ENCODE measurements around the gene KRTDAP. TPM values are rescaled to one million over a fixed set of nuclear protein-coding genes. Genes with fewer than 3 reads are reported as not detected.
"Not testable (repeated sequence)": the region's sequence is repeated elsewhere in the genome, so short reads cannot be mapped to it uniquely, and the experiment has no call there.

Gene KRTDAP
- total RNA-seq, 1 experiment from 2014 or later = not detected

GRCh38 chr19:35470128-35470527 is 20.1 kb downstream of the KRTDAP start:
- H3K4me3 ChIP-seq (ENCODE audit: low read depth, low read length, poor library complexity, severe bottlenecking) = no peak overlapping the region
- H3K27me3 ChIP-seq (replicated peaks; ENCODE audit: insufficient read depth, low read depth, low read length, poor library complexity) = no peaks in the 10 kb centered on the region
- BruUV-seq (replicated peaks) = no TSS peak
- no peaks in the 10 kb centered on the region for H3K36me3 ChIP-seq (ENCODE audit: insufficient read depth, low read length, poor library complexity, severe bottlenecking)
- H3K9me3 ChIP-seq (ENCODE audit: low read depth, low read length, poor library complexity, severe bottlenecking) = no peaks in the 10 kb centered on the region
- no peak for TF ChIP-seq EZH2 (IDR thresholded peaks at IDR 0.05; ENCODE audit: borderline replicate concordance, low read depth, low read length, poor library complexity, severe bottlenecking)
- TF ChIP-seq CTCF (conservative IDR thresholded peaks at IDR 0.05; ENCODE audit: low read depth, low read length) = no peak
- H3K27ac ChIP-seq (ENCODE audit: low read depth, low read length, poor library complexity, severe bottlenecking) = no peak overlapping the region
- no peaks in the 10 kb centered on the region for H3K4me1 ChIP-seq (ENCODE audit: insufficient read depth, low read length, poor library complexity, severe bottlenecking)
- ChIA-PET POLR2A (ENCODE audit: low non-redundant PET) (no interaction called here), CTCF (no interaction called here)
- DNase-seq (ENCODE audit: low spot score) = no peak
- intact Hi-C loops (cut with micrococcal nuclease; ENCODE audit: unreplicated experiment) = no loop called here

GRCh38 chr19:35468637-35469036 is 21.6 kb downstream of the KRTDAP start:
- TF ChIP-seq CTCF (conservative IDR thresholded peaks at IDR 0.05; ENCODE audit: low read depth, low read length) (peak; percentile 51), EZH2 (IDR thresholded peaks at IDR 0.05; ENCODE audit: borderline replicate concordance, low read depth, low read length, poor library complexity, severe bottlenecking) (no peak)
- Histone ChIP-seq H3K36me3 (ENCODE audit: insufficient read depth, low read length, poor library complexity, severe bottlenecking) (no peaks in the 10 kb centered on the region), H3K27me3 (replicated peaks; ENCODE audit: insufficient read depth, low read depth, low read length, poor library complexity) (no peaks in the 10 kb centered on the region), H3K4me1 (ENCODE audit: insufficient read depth, low read length, poor library complexity, severe bottlenecking) (no peaks in the 10 kb centered on the region), H3K27ac (ENCODE audit: low read depth, low read length, poor library complexity, severe bottlenecking) (no peak overlapping the region), H3K4me3 (ENCODE audit: low read depth, low read length, poor library complexity, severe bottlenecking) (no peak overlapping the region), H3K9me3 (ENCODE audit: low read depth, low read length, poor library complexity, severe bottlenecking) (no peaks in the 10 kb centered on the region)
- no TSS peak for BruUV-seq (replicated peaks)
- peak; percentile 51 for DNase-seq (ENCODE audit: low spot score)
- intact Hi-C loops (cut with micrococcal nuclease; ENCODE audit: unreplicated experiment) = loop anchor here (2.0 kb wide), 1 partner anchor 116 kb away; no protein-coding TSS in a partner anchor
- CTCF ChIA-PET = interaction anchor here (1.0 to 1.1 kb wide), 2 partner anchors 91 to 115 kb away, joined by 3 to 6 read pairs; no protein-coding TSS in a partner anchor
- POLR2A ChIA-PET (ENCODE audit: low non-redundant PET) = no interaction called here

GRCh38 chr19:35466259-35466658 is 24.0 kb downstream of the KRTDAP start:
- POLR2A ChIA-PET (ENCODE audit: low non-redundant PET) = no interaction called here

GRCh38 chr19:35462956-35463355 is 27.3 kb downstream of the KRTDAP start:
- intact Hi-C loops (cut with micrococcal nuclease; ENCODE audit: unreplicated experiment); BruUV-seq (replicated peaks); H3K27ac ChIP-seq (ENCODE audit: low read depth, low read length, poor library complexity, severe bottlenecking); H3K36me3 ChIP-seq (ENCODE audit: insufficient read depth, low read length, poor library complexity, severe bottlenecking); POLR2A ChIA-PET (ENCODE audit: low non-redundant PET); H3K27me3 ChIP-seq (replicated peaks; ENCODE audit: insufficient read depth, low read depth, low read length, poor library complexity); DNase-seq (ENCODE audit: low spot score); H3K4me3 ChIP-seq (ENCODE audit: low read depth, low read length, poor library complexity, severe bottlenecking); CTCF ChIA-PET; H3K4me1 ChIP-seq (ENCODE audit: insufficient read depth, low read length, poor library complexity, severe bottlenecking); H3K9me3 ChIP-seq (ENCODE audit: low read depth, low read length, poor library complexity, severe bottlenecking): not testable (repeated sequence)

More at GRCh38 chr19:35466259-35466658, 24.0 kb downstream of the KRTDAP start:
- H3K27me3 ChIP-seq (replicated peaks; ENCODE audit: insufficient read depth, low read depth, low read length, poor library complexity) = no peaks in the 10 kb centered on the region
- intact Hi-C loops (cut with micrococcal nuclease; ENCODE audit: unreplicated experiment) = no loop called here
- H3K27ac ChIP-seq (ENCODE audit: low read depth, low read length, poor library complexity, severe bottlenecking) = no peak overlapping the region
- H3K4me1 ChIP-seq (ENCODE audit: insufficient read depth, low read length, poor library complexity, severe bottlenecking) = no peaks in the 10 kb centered on the region
- TF ChIP-seq CTCF (conservative IDR thresholded peaks at IDR 0.05; ENCODE audit: low read depth, low read length) (no peak), EZH2 (IDR thresholded peaks at IDR 0.05; ENCODE audit: borderline replicate concordance, low read depth, low read length, poor library complexity, severe bottlenecking) (no peak)
- no peak for DNase-seq (ENCODE audit: low spot score)
- H3K36me3 ChIP-seq (ENCODE audit: insufficient read depth, low read length, poor library complexity, severe bottlenecking) = no peaks in the 10 kb centered on the region
- no peaks in the 10 kb centered on the region for H3K9me3 ChIP-seq (ENCODE audit: low read depth, low read length, poor library complexity, severe bottlenecking)
- BruUV-seq (replicated peaks) = no TSS peak
- CTCF ChIA-PET = interaction anchor here (0.7 kb wide), 1 partner anchor 124 kb away, joined by 3 read pairs; no protein-coding TSS in a partner anchor
- no peak overlapping the region for H3K4me3 ChIP-seq (ENCODE audit: low read depth, low read length, poor library complexity, severe bottlenecking)

Measured in A673 (cell line).